Ascending aorta (tissue), 2 donors: ENCODE measurements around the gene HCCS. TPM values are rescaled to one million over a fixed set of nuclear protein-coding genes. Genes with fewer than 3 reads are reported as not detected.
"Not testable (repeated sequence)": the region's sequence is repeated elsewhere in the genome, so short reads cannot be mapped to it uniquely, and the experiment has no call there.

Experiments used
- DNase-seq, 2 donors: peaks; one replicate each; pipeline ENCODE4 v3.0.0-alpha.2; 2019; ENCODE audit warnings: low spot score in 2 of 2
- H3K27ac ChIP-seq, 2 donors: fragments of 200-600 bp; sonication (generic); one replicate each; pipeline ENCODE4 v1.5.1; 2016 to 2017; ENCODE audit warnings: mild to moderate bottlenecking in 1 of 2
- H3K27me3 ChIP-seq: fragments of 200-600 bp; sonication (generic); one replicate; pipeline ENCODE4 v1.5.1; 2017
- H3K36me3 ChIP-seq, 2 donors: fragments of 200-600 bp; sonication (generic); one replicate each; pipeline ENCODE4 v1.5.1; 2016
- H3K4me1 ChIP-seq, 2 donors: fragments of 200-600 bp; sonication (generic); one replicate each; pipeline ENCODE4 v1.5.1; 2016 to 2017; ENCODE audit warnings: mild to moderate bottlenecking in 1 of 2
- H3K4me3 ChIP-seq, 2 donors: fragments of 200-600 bp; sonication (generic); one replicate each; pipeline ENCODE4 v1.5.1; 2016 to 2017; ENCODE audit warnings: mild to moderate bottlenecking in 1 of 2
- H3K9me3 ChIP-seq, 2 donors: fragments of 200-600 bp; sonication (generic); one replicate each; pipeline ENCODE4 v1.5.1; 2016
- CTCF ChIP-seq, 3 experiments: fragments of 200-600 bp in 2 of 3; fragments of 450-650 bp in 1 of 3; sonication (generic) in 2 of 3; IDR thresholded peaks; one replicate each; pipeline ENCODE4 v1.5.1; 2016 to 2019; ENCODE audit warnings: antibody characterized with exemption in 3 of 3, mild to moderate bottlenecking in 1 of 3, moderate library complexity in 1 of 3
- intact Hi-C: fragments of 100-400 bp; cut with DNase I; formaldehyde crosslinking; loops from one replicate; pipeline ENCODE4 v1.15.1; 2023
- total RNA-seq: library from RNA; depleted of rRNA; stranded (reverse); fragments of >200 nt; gene quantifications from one replicate; pipeline ENCODE4 v1.1.0, GENCODE V29; 2016

HCCS gene
- total RNA-seq, 1 donor from 2014 or later: 65.0 TPM

- no peaks in the 10 kb centered on the region for H3K27me3 ChIP-seq
- H3K4me3 ChIP-seq: no peak overlapping the region
- intact Hi-C loops: no loop called here
- H3K9me3 ChIP-seq: no peaks in the 10 kb centered on the region
- H3K27ac ChIP-seq: no peak overlapping the region
- no peak for DNase-seq
- H3K4me1 ChIP-seq: no peaks in the 10 kb centered on the region
- TF ChIP-seq CTCF (IDR thresholded peaks at IDR 0.05): no peak
- H3K36me3 ChIP-seq: peaks cover 0 to 10% of the 10 kb centered on the region in 2 donors
These were observed 8.3 kb downstream of the HCCS start for GRCh38 chrX:11119313-11119943.

GRCh38 chrX:11123087-11123486, 12.0 kb downstream of the HCCS start:
- H3K9me3 ChIP-seq, DNase-seq, H3K36me3 ChIP-seq, H3K4me1 ChIP-seq, H3K27ac ChIP-seq, intact Hi-C loops, H3K4me3 ChIP-seq, H3K27me3 ChIP-seq: not testable (repeated sequence)

GRCh38 chrX:11124112-11124511, 13.0 kb downstream of the HCCS start:
- Histone ChIP-seq H3K36me3 (no peaks in the 10 kb centered on the region), H3K27me3 (no peaks in the 10 kb centered on the region), H3K4me3 (no peak overlapping the region), H3K27ac (no peak overlapping the region), H3K9me3 (no peaks in the 10 kb centered on the region), H3K4me1 (no peaks in the 10 kb centered on the region)
- intact Hi-C loops: no loop called here
- no peak for TF ChIP-seq CTCF (IDR thresholded peaks at IDR 0.05)
- no peak for DNase-seq

- Histone ChIP-seq H3K27ac (no peak overlapping the region), H3K4me3 (no peak overlapping the region), H3K4me1 (no peaks in the 10 kb centered on the region), H3K27me3 (no peaks in the 10 kb centered on the region), H3K9me3 (no peaks in the 10 kb centered on the region), H3K36me3 (no peaks in the 10 kb centered on the region)
- TF ChIP-seq CTCF (IDR thresholded peaks at IDR 0.05): no peak
- no peak for DNase-seq
- intact Hi-C loops: no loop called here
These were observed 13.9 kb downstream of the HCCS start for GRCh38 chrX:11125060-11125459.

GRCh38 chrX:11129534-11130105, 18.5 kb downstream of the HCCS start:
- no peak for DNase-seq
- Histone ChIP-seq H3K36me3 (no peaks in the 10 kb centered on the region), H3K4me3 (no peak overlapping the region), H3K9me3 (no peaks in the 10 kb centered on the region), H3K4me1 (no peaks in the 10 kb centered on the region), H3K27ac (no peak overlapping the region), H3K27me3 (no peaks in the 10 kb centered on the region)
- no peak for TF ChIP-seq CTCF (IDR thresholded peaks at IDR 0.05)
- intact Hi-C loops: no loop called here

GRCh38 chrX:11130136-11130535, 19.0 kb downstream of the HCCS start:
- TF ChIP-seq CTCF (IDR thresholded peaks at IDR 0.05): no peak

More at GRCh38 chrX:11130136-11130535, 19.0 kb downstream of the HCCS start:
- no peaks in the 10 kb centered on the region for H3K27me3 ChIP-seq
- H3K4me1 ChIP-seq: no peaks in the 10 kb centered on the region
- no peak overlapping the region for H3K27ac ChIP-seq
- no peak overlapping the region for H3K4me3 ChIP-seq
- intact Hi-C loops: no loop called here
- no peak for DNase-seq
- no peaks in the 10 kb centered on the region for H3K9me3 ChIP-seq
- H3K36me3 ChIP-seq: no peaks in the 10 kb centered on the region
